Stomach (tissue), 9 donors: ENCODE results near the gene HNRNPR. TPM values are rescaled to one million over a fixed set of nuclear protein-coding genes. Genes with fewer than 3 reads are reported as not detected.
"Not testable (repeated sequence)": the region's sequence is repeated elsewhere in the genome, so short reads cannot be mapped to it uniquely, and the experiment has no call there.

Source experiments
- DNase-seq, 2 donors: peaks; one replicate each; pipeline versions ENCODE4 v3.0.0 to v3.0.0-alpha.2; 2013 to 2019
- H3K27ac ChIP-seq, 5 donors: fragments of 200-600 bp in 4 of 5; sonication (generic) in 4 of 5; one replicate each; pipeline ENCODE4 v1.5.1; 2013 to 2019; ENCODE audit warnings: mild to moderate bottlenecking in 1 of 5, moderate library complexity in 1 of 5
- H3K27me3 ChIP-seq, 3 donors: fragments of 200-600 bp; sonication (generic); one replicate each; pipeline ENCODE4 v1.5.1; 2017 to 2019; ENCODE audit warnings: mixed run types in 1 of 3
- H3K36me3 ChIP-seq, 4 donors: fragments of 200-600 bp; sonication (generic); 1 replicate in 3 of 4; 2 replicates in 1 of 4; pipeline ENCODE4 v1.5.1; 2016 to 2019
- H3K4me1 ChIP-seq, 4 donors: fragments of 200-600 bp; sonication (generic); one replicate each; pipeline ENCODE4 v1.5.1; 2016 to 2019
- H3K4me3 ChIP-seq, 4 donors: fragments of 200-600 bp; sonication (generic) in 3 of 4; one replicate each; pipeline ENCODE4 v1.5.1; 2016 to 2019; ENCODE audit warnings: mild to moderate bottlenecking in 1 of 4
- H3K9me3 ChIP-seq, 4 donors: fragments of 200-600 bp; sonication (generic); one replicate each; pipeline ENCODE4 v1.5.1; 2016 to 2019
- CTCF ChIP-seq, 7 experiments: fragments of 450-650 bp in 4 of 7; fragments of 200-600 bp in 3 of 7; sonication (generic) in 3 of 7; IDR thresholded peaks; one replicate each; pipeline ENCODE4 v1.5.1; 2016 to 2019; ENCODE audit warnings: antibody characterized with exemption in 7 of 7, control low read depth in 2 of 7, mild to moderate bottlenecking in 1 of 7
- EP300 ChIP-seq: sonication (generic); formaldehyde crosslinking; IDR thresholded peaks from one replicate; pipeline ENCODE4 v1.6.1; 2017; ENCODE audit warnings: antibody characterized with exemption
- POLR2A ChIP-seq, 4 donors: fragments of 450-650 bp; IDR thresholded peaks; one replicate each; pipeline ENCODE4 v1.6.1; 2016; ENCODE audit warnings: antibody characterized with exemption in 4 of 4, control low read depth in 2 of 4, mild to moderate bottlenecking in 1 of 4, moderate library complexity in 1 of 4
- POLR2AphosphoS5 ChIP-seq, 3 donors: sonication (generic); formaldehyde crosslinking; IDR thresholded peaks; one replicate each; pipeline ENCODE4 v1.6.1; 2016; ENCODE audit warnings: antibody characterized with exemption in 3 of 3
- WGBS, 5 donors: extraction: QIAGEN DNeasy Blood & Tissue Kit in 3 of 5; methylation state at CpG; one replicate each; pipeline versions ENCODE4 v1.1.5 to v1.1.7; 2013 to 2018; 5-methylcytosine and 5-hydroxymethylcytosine counted together
- intact Hi-C: fragments of 100-400 bp; cut with DNase I; formaldehyde crosslinking; loops from one replicate; pipeline ENCODE4 v1.15.1; 2023; ENCODE audit warnings: low total_unique reads
- polyA plus RNA-seq, 3 donors: library from polyadenylated mRNA; stranded (reverse); fragments of 200-250 nt; gene quantifications; one replicate each; pipeline ENCODE4 v1.2.3, GENCODE V29; 2013
- total RNA-seq, 5 donors: library from RNA; depleted of rRNA; stranded (reverse); fragments of >200 nt; gene quantifications; one replicate each; pipeline versions ENCODE4 v1.1.0 to v1.2.3, GENCODE V29; 2014 to 2016
- donor health status: healthy with polysubstance abuse.
- donor health status: Bipolar disorder and iron deficiency.
- donor health status: healthy.

Gene HNRNPR
- total and polyA plus RNA-seq, 8 donors = 27.8 to 182 (median 49.6) TPM

- WGBS, 5 donors = 37 to 64% (median 59%) methylated on average over 1 of the region's 1 CpG
- Histone ChIP-seq H3K4me1 (peaks cover 0 to 17% (median 3%) of the 10 kb centered on the region in 4 donors), H3K4me3 (no peak overlapping the region), H3K9me3 (no peaks in the 10 kb centered on the region), H3K27me3 (no peaks in the 10 kb centered on the region), H3K27ac (no peak overlapping the region), H3K36me3 (peaks cover 40 to 100% (median 95%) of the 10 kb centered on the region in 4 donors)
- no peak for TF ChIP-seq POLR2AphosphoS5 (IDR thresholded peaks at IDR 0.05)
- no peak for TF ChIP-seq POLR2A (IDR thresholded peaks at IDR 0.05)
- TF ChIP-seq CTCF (IDR thresholded peaks at IDR 0.05) = no peak
- no peak for TF ChIP-seq EP300
- DNase-seq = no peak
- intact Hi-C loops = no loop called here
Observed at GRCh38 chr1:23322770-23323169, 21.3 kb downstream of the HNRNPR start.

DNA sequence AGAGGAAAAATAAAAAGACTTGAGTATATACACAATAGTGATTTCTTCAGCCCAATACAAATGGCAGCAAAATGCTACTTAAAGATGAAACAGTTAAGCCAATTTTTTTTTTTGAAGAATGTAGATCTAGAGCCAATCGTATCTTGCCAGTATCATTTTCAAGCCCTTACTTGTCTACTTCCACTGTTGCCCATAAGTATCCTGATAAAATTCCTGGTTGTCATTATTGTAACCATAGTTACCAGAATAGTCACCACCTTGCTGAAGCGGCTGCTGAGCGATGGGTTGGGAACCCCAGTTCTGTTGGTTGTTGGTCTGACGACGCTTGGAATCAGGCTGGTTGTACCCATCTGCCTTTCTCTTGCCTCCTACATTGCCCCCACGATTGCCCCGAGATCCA is 33.8 kb downstream of the HNRNPR start:
- H3K27ac ChIP-seq, H3K9me3 ChIP-seq, H3K4me3 ChIP-seq, H3K27me3 ChIP-seq, DNase-seq, intact Hi-C loops: not testable (repeated sequence)
- Histone ChIP-seq H3K36me3 (peaks cover 18 to 77% (median 64%) of the 10 kb centered on the region in 4 donors), H3K4me1 (peaks cover 0 to 46% (median 22%) of the 10 kb centered on the region in 4 donors)
- WGBS, 5 donors = 94 to 98% (median 95%) methylated on average over 7 of the region's 7 CpGs

DNA sequence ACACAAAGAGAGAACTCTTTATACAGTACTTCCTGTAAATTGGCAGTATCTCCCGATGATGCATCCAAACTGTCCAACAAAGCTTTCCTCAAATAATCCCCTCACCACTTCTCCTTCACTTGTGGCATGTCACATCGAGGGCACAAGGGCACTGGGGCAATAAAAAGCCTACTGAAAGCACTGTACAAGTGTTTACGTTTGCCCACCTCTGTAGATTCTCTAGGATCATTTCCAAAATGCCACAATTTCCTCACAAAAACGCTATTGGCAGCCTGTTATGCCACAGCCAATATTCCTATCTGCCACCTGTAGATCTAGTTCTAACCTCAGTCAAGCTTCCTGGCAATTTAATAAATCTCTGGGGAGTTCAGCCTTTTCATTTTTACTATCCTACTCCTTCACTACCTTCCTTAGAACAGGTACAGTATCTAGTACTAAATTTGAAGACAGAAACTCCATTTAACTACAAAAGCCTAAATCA is 39.9 kb downstream of the HNRNPR start:
- Histone ChIP-seq H3K27ac (peak overlapping the region in 2 of 5 donors; percentile 35 to 55), H3K36me3 (peaks cover 7 to 82% (median 73%) of the 10 kb centered on the region in 4 donors), H3K4me1 (peaks cover 0 to 28% (median 4%) of the 10 kb centered on the region in 4 donors), H3K9me3 (no peaks in the 10 kb centered on the region), H3K27me3 (no peaks in the 10 kb centered on the region), H3K4me3 (no peak overlapping the region)
- TF ChIP-seq EP300 (no peak), POLR2A (IDR thresholded peaks at IDR 0.05) (no peak), POLR2AphosphoS5 (IDR thresholded peaks at IDR 0.05) (no peak), CTCF (IDR thresholded peaks at IDR 0.05) (no peak)
- 71 to 78% (median 74%) methylated on average over 4 of the region's 4 CpGs for WGBS, 5 donors
- DNase-seq = no peak
- intact Hi-C loops = no loop called here

DNA sequence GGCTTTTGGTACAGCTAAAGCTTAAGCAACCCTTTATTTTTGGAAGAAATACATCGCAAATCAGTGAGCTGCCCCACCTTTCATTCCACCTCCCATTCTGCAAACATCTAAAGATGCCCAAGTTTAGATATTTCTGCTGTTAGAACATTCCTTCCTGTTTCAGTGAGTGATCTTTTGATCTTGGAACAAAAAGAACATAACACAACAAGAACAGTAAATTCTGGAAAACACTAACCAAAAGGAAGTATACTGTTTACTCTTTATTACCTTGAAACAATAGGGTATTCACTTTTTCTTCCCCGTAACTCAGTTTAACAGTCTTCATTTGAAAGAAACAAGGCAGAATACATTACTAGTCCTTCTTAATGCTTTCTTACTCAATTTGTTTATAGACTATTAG is 40.6 kb downstream of the HNRNPR start:
- peaks cover 0 to 28% (median 4%) of the 10 kb centered on the region in 4 donors for H3K4me1 ChIP-seq
- H3K9me3 ChIP-seq = no peaks in the 10 kb centered on the region
- DNase-seq = no peak
- intact Hi-C loops = no loop called here
- TF ChIP-seq POLR2AphosphoS5 (IDR thresholded peaks at IDR 0.05) (no peak), POLR2A (IDR thresholded peaks at IDR 0.05) (no peak), EP300 (no peak), CTCF (IDR thresholded peaks at IDR 0.05) (no peak)
- 45 to 62% (median 57%) methylated on average over 2 of the region's 2 CpGs for WGBS, 5 donors
- H3K36me3 ChIP-seq = peaks cover 7 to 82% (median 73%) of the 10 kb centered on the region in 4 donors
- no peaks in the 10 kb centered on the region for H3K27me3 ChIP-seq
- H3K4me3 ChIP-seq = no peak overlapping the region
- H3K27ac ChIP-seq = peak overlapping the region in 2 of 5 donors; percentile 35 to 55

- WGBS, 5 donors = 87 to 95% (median 91%) methylated on average over 2 of the region's 2 CpGs
Observed at GRCh38 chr1:23296931-23297330, 47.2 kb downstream of the HNRNPR start.

More at GRCh38 chr1:23296931-23297330, 47.2 kb downstream of the HNRNPR start:
- DNase-seq = no peak
- no peaks in the 10 kb centered on the region for H3K27me3 ChIP-seq
- no peak overlapping the region for H3K4me3 ChIP-seq
- H3K36me3 ChIP-seq = peaks cover 17 to 78% (median 61%) of the 10 kb centered on the region in 4 donors
- intact Hi-C loops = no loop called here
- no peaks in the 10 kb centered on the region for H3K4me1 ChIP-seq
- no peaks in the 10 kb centered on the region for H3K9me3 ChIP-seq
- no peak overlapping the region for H3K27ac ChIP-seq
- no peak for TF ChIP-seq EP300
- no peak for TF ChIP-seq CTCF (IDR thresholded peaks at IDR 0.05)
- TF ChIP-seq POLR2A (IDR thresholded peaks at IDR 0.05) = no peak
- no peak for TF ChIP-seq POLR2AphosphoS5 (IDR thresholded peaks at IDR 0.05)
